GM19397 (cell line): ENCODE results near the gene TACSTD2.
"Not testable (repeated sequence)": the region's sequence is repeated elsewhere in the genome, so short reads cannot be mapped to it uniquely, and the experiment has no call there.

Experiments used
- ATAC-seq: cut with Tn5 transposase; IDR thresholded peaks from one replicate; pipeline ENCODE4 v1.9.1; 2021; ENCODE audit warnings: mild to moderate bottlenecking, moderate library complexity; ENCODE audit not compliant: unreplicated experiment

The TACSTD2 gene

GRCh38 chr1:58568271-58568860 lies 8.7 kb downstream of the TACSTD2 start:
- ATAC-seq, result no peak

GRCh38 chr1:58566339-58566738 lies 10.7 kb downstream of the TACSTD2 start:
- no peak for ATAC-seq

GRCh38 chr1:58563715-58564114 lies 13.3 kb downstream of the TACSTD2 start:
- ATAC-seq, result not testable (repeated sequence)

GRCh38 chr1:58561633-58562032 lies 15.4 kb downstream of the TACSTD2 start:
- ATAC-seq, result no peak

GRCh38 chr1:58555393-58555792 lies 21.7 kb downstream of the TACSTD2 start:
- ATAC-seq, result no peak

- no peak for ATAC-seq
Observed at GRCh38 chr1:58551186-58552140, 25.6 kb downstream of the TACSTD2 start.

GRCh38 chr1:58549291-58549690 lies 27.8 kb downstream of the TACSTD2 start:
- ATAC-seq, result not testable (repeated sequence)

GRCh38 chr1:58548371-58548770 lies 28.7 kb downstream of the TACSTD2 start:
- ATAC-seq, result no peak

- peak; percentile 98 for ATAC-seq
Observed at GRCh38 chr1:58546520-58547308, 30.3 kb downstream of the TACSTD2 start, which contains the start of gene OMA1. TSS of gene OMA1 (minus strand) at chr1:58546726. CDS start at chr1:58539294, 7,432 bp downstream.

GRCh38 chr1:58545591-58546519 lies 31.2 kb downstream of the TACSTD2 start:
- peak; percentile 62 for ATAC-seq

- no peak for ATAC-seq
Observed at GRCh38 chr1:58543260-58543659, 33.8 kb downstream of the TACSTD2 start.

GRCh38 chr1:58539553-58539952 lies 37.5 kb downstream of the TACSTD2 start:
- no peak for ATAC-seq

GRCh38 chr1:58538821-58539220 lies 38.2 kb downstream of the TACSTD2 start:
- ATAC-seq, result no peak

GRCh38 chr1:58531842-58532241 lies 45.2 kb downstream of the TACSTD2 start:
- ATAC-seq, result not testable (repeated sequence)

- ATAC-seq, result no peak
Observed at GRCh38 chr1:58529284-58529683, 47.8 kb downstream of the TACSTD2 start.

- no peak for ATAC-seq
Observed at GRCh38 chr1:58528518-58528917, 48.5 kb downstream of the TACSTD2 start.
